ENCODE data around the gene UVRAG.

- TF ChIP-seq CTCF (IDR thresholded peaks at IDR 0.05 in 8 of 11, conservative IDR thresholded peaks at IDR 0.05 in 3 of 11) (no peak), POLR2A (IDR thresholded peaks at IDR 0.05) (no peak)
Measured at GRCh38 chr11:75776546-75776945, 38.5 kb upstream of the UVRAG start.

Measured in spleen (tissue), 7 donors.